ENCODE data around the gene ITSN1. TPM values are rescaled to one million over a fixed set of nuclear protein-coding genes. Genes with fewer than 3 reads are reported as not detected.

Gene ITSN1
- total and polyA plus RNA-seq, 2 of the 13 experiments (the other 11 are each of a cell fraction or from before 2014, with no cell fraction given): 26.1 to 33.8 TPM

DNA sequence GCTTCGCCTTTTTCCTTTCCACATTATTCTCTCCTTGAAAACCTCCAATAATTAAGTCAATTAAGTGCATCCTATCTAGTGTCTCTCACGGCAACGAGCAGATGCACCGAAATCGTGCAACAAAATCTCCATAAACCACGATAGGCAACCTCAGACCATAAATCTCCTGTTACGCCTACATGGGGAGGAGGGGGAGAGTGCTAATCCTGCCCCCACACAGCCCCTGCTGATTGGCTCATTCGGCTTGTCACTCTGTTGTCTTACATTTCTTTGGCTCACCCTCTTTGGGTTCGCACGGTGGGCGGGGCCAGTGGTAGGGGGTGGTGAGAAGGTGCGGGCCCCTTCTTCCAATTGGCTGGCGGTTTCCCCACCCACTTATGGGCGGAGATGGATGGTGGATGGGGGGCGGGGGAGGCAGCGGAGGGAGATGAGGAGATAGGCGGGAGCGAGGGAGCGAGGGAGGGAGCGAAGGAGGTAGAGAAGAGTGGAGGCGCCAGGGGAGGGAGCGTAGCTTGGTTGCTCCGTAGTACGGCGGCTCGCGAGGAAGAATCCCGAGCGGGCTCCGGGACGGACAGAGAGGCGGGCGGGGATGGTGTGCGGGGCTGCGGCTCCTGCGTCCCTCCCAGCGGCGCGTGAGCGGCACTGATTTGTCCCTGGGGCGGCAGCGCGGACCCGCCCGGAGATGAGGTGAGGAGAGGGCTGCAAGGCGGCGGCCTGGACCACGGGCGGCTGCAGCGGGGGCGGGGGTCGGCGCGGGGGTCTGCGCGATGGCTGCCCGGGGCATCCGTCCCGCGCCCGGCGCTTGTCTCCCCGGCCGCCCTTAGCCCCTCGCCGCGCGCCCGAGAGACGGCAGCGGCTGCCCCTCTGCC lies at the start of gene ITSN1 (continued):
- TF ChIP-seq, protein P1, sequence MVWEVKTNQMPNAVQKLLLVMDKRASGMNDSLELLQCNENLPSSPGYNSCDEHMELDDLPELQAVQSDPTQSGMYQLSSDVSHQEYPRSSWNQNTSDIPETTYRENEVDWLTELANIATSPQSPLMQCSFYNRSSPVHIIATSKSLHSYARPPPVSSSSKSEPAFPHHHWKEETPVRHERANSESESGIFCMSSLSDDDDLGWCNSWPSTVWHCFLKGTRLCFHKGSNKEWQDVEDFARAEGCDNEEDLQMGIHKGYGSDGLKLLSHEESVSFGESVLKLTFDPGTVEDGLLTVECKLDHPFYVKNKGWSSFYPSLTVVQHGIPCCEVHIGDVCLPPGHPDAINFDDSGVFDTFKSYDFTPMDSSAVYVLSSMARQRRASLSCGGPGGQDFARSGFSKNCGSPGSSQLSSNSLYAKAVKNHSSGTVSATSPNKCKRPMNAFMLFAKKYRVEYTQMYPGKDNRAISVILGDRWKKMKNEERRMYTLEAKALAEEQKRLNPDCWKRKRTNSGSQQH (CRISPR knock-in tag; IDR thresholded peaks at IDR 0.05; ENCODE audit: low read depth): no peak; the same call in 1 of the 2 replicates
- TF ChIP-seq NRL (CRISPR knock-in tag; IDR thresholded peaks at IDR 0.05; ENCODE audit: borderline replicate concordance) (0 out of 2 replicates have a peak, but pooled peaks have one; percentile 33), GPN1 (CRISPR knock-in tag; IDR thresholded peaks at IDR 0.05; ENCODE audit: borderline replicate concordance) (no peak), ZNF616 (CRISPR knock-in tag; IDR thresholded peaks at IDR 0.05; ENCODE audit: low read depth) (no peak; the same call in 1 of the 2 replicates), AHR (CRISPR knock-in tag; IDR thresholded peaks at IDR 0.05) (0 out of 2 replicates have a peak, but pooled peaks have one; percentile 36), SMC3 (IDR thresholded peaks at IDR 0.05; ENCODE audit: low read length) (no peak), ZFP82 (CRISPR knock-in tag; IDR thresholded peaks at IDR 0.05; ENCODE audit: borderline replicate concordance) (no peak; the same call in 1 of the 2 replicates), ZNF350 (CRISPR knock-in tag; IDR thresholded peaks at IDR 0.05; ENCODE audit: borderline replicate concordance, low read depth) (peak; percentile 55; the same call in 1 of the 2 replicates), ZNF841 (CRISPR knock-in tag; IDR thresholded peaks at IDR 0.05; ENCODE audit: borderline replicate concordance) (no peak), PHF21A (CRISPR knock-in tag; IDR thresholded peaks at IDR 0.05) (no peak), ELF3 (CRISPR knock-in tag; IDR thresholded peaks at IDR 0.05) (peak; percentile 7), HES4 (CRISPR knock-in tag; IDR thresholded peaks at IDR 0.05; ENCODE audit: borderline replicate concordance) (0 out of 2 replicates have a peak, but pooled peaks have one; percentile 49), ZNF816 (CRISPR knock-in tag; IDR thresholded peaks at IDR 0.05; ENCODE audit: borderline replicate concordance) (no peak), ZNF446 (CRISPR knock-in tag; IDR thresholded peaks at IDR 0.05) (peak; percentile 41; the same call in 1 of the 2 replicates), ZNF652 (CRISPR knock-in tag; IDR thresholded peaks at IDR 0.05; ENCODE audit: borderline replicate concordance, low read depth) (no peak), SIX4 (CRISPR knock-in tag; IDR thresholded peaks at IDR 0.05) (no peak; the same call in 1 of the 2 replicates), ERF (CRISPR knock-in tag; IDR thresholded peaks at IDR 0.05) (no peak; the same call in 1 of the 2 replicates), HOXA3 (CRISPR knock-in tag; IDR thresholded peaks at IDR 0.05) (no peak; the same call in 1 of the 2 replicates), PPARG (CRISPR knock-in tag; conservative IDR thresholded peaks at IDR 0.05) (no peak)
- TF ChIP-seq, protein P2, sequence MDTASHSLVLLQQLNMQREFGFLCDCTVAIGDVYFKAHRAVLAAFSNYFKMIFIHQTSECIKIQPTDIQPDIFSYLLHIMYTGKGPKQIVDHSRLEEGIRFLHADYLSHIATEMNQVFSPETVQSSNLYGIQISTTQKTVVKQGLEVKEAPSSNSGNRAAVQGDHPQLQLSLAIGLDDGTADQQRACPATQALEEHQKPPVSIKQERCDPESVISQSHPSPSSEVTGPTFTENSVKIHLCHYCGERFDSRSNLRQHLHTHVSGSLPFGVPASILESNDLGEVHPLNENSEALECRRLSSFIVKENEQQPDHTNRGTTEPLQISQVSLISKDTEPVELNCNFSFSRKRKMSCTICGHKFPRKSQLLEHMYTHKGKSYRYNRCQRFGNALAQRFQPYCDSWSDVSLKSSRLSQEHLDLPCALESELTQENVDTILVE (CRISPR knock-in tag; IDR thresholded peaks at IDR 0.05): no peak
- TF ChIP-seq, protein P3, sequence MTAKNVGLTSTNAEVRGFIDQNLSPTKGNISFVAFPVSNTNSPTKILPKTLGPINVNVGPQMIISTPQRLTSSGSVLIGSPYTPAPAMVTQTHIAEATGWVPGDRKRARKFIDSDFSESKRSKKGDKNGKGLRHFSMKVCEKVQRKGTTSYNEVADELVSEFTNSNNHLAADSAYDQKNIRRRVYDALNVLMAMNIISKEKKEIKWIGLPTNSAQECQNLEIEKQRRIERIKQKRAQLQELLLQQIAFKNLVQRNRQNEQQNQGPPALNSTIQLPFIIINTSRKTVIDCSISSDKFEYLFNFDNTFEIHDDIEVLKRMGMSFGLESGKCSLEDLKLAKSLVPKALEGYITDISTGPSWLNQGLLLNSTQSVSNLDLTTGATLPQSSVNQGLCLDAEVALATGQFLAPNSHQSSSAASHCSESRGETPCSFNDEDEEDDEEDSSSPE (CRISPR knock-in tag; IDR thresholded peaks at IDR 0.05): 0 out of 2 replicates have a peak, but pooled peaks have one; percentile 66
- TF ChIP-seq, protein P4, sequence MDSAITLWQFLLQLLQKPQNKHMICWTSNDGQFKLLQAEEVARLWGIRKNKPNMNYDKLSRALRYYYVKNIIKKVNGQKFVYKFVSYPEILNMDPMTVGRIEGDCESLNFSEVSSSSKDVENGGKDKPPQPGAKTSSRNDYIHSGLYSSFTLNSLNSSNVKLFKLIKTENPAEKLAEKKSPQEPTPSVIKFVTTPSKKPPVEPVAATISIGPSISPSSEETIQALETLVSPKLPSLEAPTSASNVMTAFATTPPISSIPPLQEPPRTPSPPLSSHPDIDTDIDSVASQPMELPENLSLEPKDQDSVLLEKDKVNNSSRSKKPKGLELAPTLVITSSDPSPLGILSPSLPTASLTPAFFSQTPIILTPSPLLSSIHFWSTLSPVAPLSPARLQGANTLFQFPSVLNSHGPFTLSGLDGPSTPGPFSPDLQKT (CRISPR knock-in tag; IDR thresholded peaks at IDR 0.05; ENCODE audit: borderline replicate concordance): no peak
- TF ChIP-seq, protein P5, sequence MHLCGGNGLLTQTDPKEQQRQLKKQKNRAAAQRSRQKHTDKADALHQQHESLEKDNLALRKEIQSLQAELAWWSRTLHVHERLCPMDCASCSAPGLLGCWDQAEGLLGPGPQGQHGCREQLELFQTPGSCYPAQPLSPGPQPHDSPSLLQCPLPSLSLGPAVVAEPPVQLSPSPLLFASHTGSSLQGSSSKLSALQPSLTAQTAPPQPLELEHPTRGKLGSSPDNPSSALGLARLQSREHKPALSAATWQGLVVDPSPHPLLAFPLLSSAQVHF (CRISPR knock-in tag; IDR thresholded peaks at IDR 0.05): no peak
